AG09309 (cell line): ENCODE results near the gene CSH1.

Source experiments
- DNase-seq: peaks from one replicate; pipeline ENCODE4 v3.0.0-alpha.2; 2010; ENCODE audit warnings: low read depth
- H3K4me3 ChIP-seq: 2 replicates; pipeline ENCODE4 v1.5.1; 2011; ENCODE audit warnings: mild to moderate bottlenecking, low read depth, low read length, moderate library complexity; ENCODE audit not compliant: control insufficient read depth
- TF ChIP-seq, protein P1 (sequence below): IDR thresholded peaks from 2 replicates; pipeline ENCODE4 v1.5.1; 2011; ENCODE audit warnings: mild to moderate bottlenecking, low read depth, low read length, inconsistent platforms; ENCODE audit not compliant: insufficient read depth, control insufficient read depth; ENCODE audit errors: missing control alignments

CSH1 gene

DNA sequence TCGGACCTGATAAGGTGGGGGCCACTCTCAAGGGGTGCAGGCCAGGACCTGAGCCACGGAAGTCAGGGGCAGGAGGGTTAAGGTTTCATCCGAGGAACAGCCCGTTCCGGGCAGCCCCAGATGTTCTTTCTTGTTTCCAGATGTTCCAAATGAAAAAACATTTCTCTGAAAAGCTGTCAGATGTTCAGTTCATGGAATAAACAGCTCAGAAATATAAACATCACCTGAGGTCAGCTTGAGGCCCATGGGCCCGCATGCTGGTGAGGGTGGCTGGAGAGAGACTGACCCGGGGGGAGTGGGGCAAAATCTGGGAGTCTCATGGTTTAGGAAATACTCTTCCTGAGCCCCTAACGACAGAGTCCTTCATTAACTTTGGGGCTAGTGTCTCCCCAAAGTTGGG, 37.2 kb upstream of the CSH1 start:
- TF ChIP-seq, protein P1, sequence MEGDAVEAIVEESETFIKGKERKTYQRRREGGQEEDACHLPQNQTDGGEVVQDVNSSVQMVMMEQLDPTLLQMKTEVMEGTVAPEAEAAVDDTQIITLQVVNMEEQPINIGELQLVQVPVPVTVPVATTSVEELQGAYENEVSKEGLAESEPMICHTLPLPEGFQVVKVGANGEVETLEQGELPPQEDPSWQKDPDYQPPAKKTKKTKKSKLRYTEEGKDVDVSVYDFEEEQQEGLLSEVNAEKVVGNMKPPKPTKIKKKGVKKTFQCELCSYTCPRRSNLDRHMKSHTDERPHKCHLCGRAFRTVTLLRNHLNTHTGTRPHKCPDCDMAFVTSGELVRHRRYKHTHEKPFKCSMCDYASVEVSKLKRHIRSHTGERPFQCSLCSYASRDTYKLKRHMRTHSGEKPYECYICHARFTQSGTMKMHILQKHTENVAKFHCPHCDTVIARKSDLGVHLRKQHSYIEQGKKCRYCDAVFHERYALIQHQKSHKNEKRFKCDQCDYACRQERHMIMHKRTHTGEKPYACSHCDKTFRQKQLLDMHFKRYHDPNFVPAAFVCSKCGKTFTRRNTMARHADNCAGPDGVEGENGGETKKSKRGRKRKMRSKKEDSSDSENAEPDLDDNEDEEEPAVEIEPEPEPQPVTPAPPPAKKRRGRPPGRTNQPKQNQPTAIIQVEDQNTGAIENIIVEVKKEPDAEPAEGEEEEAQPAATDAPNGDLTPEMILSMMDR = no peak
- no peak overlapping the region for H3K4me3 ChIP-seq
- DNase-seq = no peak

DNA sequence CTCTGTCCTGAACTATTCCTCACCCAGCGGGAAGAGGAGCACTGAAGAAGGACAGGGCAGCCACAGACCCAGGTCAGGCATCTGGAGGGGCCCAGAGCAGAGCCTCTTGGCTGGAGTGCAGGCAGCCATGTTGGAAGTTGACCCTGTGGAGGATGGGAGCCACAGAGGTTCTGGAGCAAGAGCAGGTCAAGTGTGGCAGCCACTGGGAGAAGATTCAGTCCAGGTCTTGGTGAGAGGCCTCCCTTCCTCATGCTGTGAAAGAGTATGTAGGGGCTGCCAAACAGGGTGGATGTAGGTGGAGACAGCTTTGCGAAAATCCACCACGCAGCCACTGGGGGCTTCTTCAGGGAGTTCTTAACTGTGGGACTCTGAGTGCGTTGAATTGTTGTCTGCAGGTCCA, 36.3 kb upstream of the CSH1 start:
- H3K4me3 ChIP-seq = no peak overlapping the region
- no peak for DNase-seq
- TF ChIP-seq, protein P1 = no peak

- TF ChIP-seq, protein P1 = no peak
- H3K4me3 ChIP-seq = no peak within 1 kb of the TSS
- DNase-seq = no peak
Measured at GRCh38 chr17:63931981-63932561, 35.7 kb upstream of the CSH1 start, which contains the start of gene CD79B. TSS of gene CD79B (minus strand) at chr17:63932331. CDS start at chr17:63932261, 70 bp downstream.

- TF ChIP-seq, protein P1 = no peak
Measured at GRCh38 chr17:63930951-63931575, 34.7 kb upstream of the CSH1 start.

DNA sequence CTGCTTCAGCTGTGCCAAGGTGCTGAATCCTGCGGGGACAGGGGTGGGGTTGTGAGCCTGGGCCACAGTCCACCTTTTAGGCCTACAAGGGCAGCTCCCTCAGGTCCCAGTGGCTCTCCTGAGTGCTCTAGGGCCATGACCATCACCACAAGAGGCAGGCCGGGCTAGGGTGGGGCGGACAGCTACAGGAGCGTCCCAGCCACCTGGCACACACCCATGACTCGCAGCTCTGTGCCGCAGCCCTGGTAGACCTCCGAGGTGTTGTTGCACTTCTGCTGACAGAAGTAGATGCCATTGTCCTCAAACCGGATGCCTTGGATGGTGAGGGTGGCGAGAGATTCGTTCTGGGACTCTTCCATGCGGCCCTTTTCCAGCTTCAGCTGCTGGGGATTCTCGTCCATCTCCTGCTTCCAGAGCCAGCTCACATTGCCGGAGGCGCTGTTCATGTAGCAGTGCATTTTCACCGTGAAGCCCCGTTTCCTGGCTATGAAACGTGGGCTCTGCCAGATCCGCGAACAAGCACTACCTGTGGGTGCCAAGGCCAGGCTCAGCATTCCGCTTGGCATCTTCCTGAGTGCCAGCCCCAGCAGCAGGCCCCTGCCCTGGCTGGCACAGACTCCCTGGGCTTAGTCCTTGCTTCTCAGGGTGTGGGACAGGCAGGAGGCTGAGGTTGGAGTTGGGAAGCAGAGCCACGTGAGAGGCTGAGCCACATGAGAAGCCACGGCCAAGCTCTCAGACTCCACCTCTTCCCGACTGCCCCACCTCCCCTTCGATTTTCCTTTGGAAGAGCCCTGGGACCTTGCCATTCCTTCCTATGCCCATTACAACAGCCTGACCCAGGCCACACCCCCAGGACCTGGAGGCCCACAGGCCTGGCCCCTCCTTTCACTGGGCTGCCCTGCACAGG, 33.7 kb upstream of the CSH1 start:
- TF ChIP-seq, protein P1 = no peak
- DNase-seq = no peak
- no peak overlapping the region for H3K4me3 ChIP-seq

More at GRCh38 chr17:63930951-63931575, 34.7 kb upstream of the CSH1 start:
- H3K4me3 ChIP-seq = no peak overlapping the region
- no peak for DNase-seq

DNA sequence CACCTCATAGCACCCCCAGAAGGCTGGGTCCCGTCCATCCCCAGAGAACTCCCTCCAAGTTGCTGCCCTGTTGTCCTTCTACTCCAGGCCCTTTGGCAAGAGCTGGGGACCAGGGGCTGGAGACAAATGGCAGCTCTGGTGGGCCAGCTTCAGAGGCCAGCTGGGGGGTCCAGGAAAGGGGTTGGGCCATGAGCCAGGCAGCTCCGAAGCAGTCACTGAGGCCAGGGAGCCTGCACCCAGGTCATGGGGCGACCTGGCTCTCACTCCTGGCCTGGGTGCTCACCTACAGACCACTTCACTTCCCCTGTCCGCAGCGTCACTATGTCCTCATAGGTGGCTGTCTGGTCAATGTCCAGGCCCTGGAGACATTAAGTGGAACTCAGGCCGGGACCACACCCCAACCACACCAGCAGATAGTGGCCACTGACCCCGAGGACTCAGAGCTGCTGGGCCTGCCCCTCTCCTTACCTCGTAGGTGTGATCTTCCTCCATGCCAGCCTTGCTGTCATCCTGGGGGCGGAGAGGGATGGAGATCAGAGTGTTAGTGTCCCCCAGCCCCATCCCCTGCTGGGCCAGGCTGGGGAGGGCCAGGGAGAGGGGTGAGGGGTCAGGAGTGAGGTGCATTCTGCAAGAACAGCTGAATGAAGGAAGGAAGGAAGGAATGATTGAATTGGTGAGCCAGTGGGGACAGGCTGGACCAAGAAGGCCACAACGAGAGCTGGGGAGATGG, 32.8 kb upstream of the CSH1 start:
- H3K4me3 ChIP-seq = no peak overlapping the region
- TF ChIP-seq, protein P1 = no peak
- no peak for DNase-seq
